SK-N-MC (cell line): ENCODE data around the gene GAPT.
"Not testable (repeated sequence)": the region's sequence is repeated elsewhere in the genome, so short reads cannot be mapped to it uniquely, and the experiment has no call there.

ENCODE experiments used
- DNase-seq: peaks from one replicate; pipeline ENCODE4 v3.0.0-alpha.2; 2011; ENCODE audit warnings: low read depth, low spot score
- H3K27ac ChIP-seq: fragments of 200-600 bp; sonication (generic); 2 replicates; pipeline ENCODE4 v1.5.1; 2016; ENCODE audit warnings: mixed run types
- H3K36me3 ChIP-seq: fragments of 200-600 bp; sonication (generic); 2 replicates; pipeline ENCODE4 v1.6.1; 2017; ENCODE audit warnings: antibody characterized with exemption, low read length, mixed read lengths; ENCODE audit not compliant: insufficient read depth
- H3K4me3 ChIP-seq: fragments of 200-600 bp; sonication (generic); 2 replicates; pipeline ENCODE4 v1.5.1; 2016
- H3K9ac ChIP-seq: fragments of 200-600 bp; sonication (generic); 2 replicates; pipeline ENCODE4 v1.8.0; 2017; ENCODE audit warnings: mixed run types, mixed read lengths; ENCODE audit not compliant: insufficient read length
- H3K9me3 ChIP-seq: fragments of 200-600 bp; sonication (generic); 2 replicates; pipeline ENCODE4 v1.6.1; 2017; ENCODE audit warnings: low read depth, mild to moderate bottlenecking, antibody characterized with exemption, low read length, moderate library complexity, mixed read lengths
- EZH2 ChIP-seq: fragments of 200-600 bp; sonication (generic); IDR thresholded peaks from one replicate; pipeline ENCODE4 v1.6.1; 2017; ENCODE audit warnings: antibody characterized with exemption
- FOXP2 ChIP-seq: optimal IDR thresholded peaks from 2 replicates; pipeline ENCODE3; 2011; ENCODE audit warnings: mild to moderate bottlenecking, moderate library complexity; ENCODE audit not compliant: insufficient read depth; ENCODE audit errors: extremely low read length, control extremely low read depth
- POLR2AphosphoS5 ChIP-seq: IDR thresholded peaks from 2 replicates; pipeline ENCODE4 v1.6.1; 2012; ENCODE audit warnings: mild to moderate bottlenecking, low read depth, low read length, borderline replicate concordance

Gene GAPT

GRCh38 chr5:58505502-58505901 is 14.3 kb downstream of the GAPT start:
- H3K27ac ChIP-seq, result no peak overlapping the region
- no peak for TF ChIP-seq FOXP2
- TF ChIP-seq POLR2AphosphoS5, result no peak
- no peak for TF ChIP-seq EZH2
- no peak overlapping the region for H3K9ac ChIP-seq
- no peaks in the 10 kb centered on the region for H3K9me3 ChIP-seq
- DNase-seq, result no peak
- H3K36me3 ChIP-seq, result no peaks in the 10 kb centered on the region
- no peak overlapping the region for H3K4me3 ChIP-seq

DNA sequence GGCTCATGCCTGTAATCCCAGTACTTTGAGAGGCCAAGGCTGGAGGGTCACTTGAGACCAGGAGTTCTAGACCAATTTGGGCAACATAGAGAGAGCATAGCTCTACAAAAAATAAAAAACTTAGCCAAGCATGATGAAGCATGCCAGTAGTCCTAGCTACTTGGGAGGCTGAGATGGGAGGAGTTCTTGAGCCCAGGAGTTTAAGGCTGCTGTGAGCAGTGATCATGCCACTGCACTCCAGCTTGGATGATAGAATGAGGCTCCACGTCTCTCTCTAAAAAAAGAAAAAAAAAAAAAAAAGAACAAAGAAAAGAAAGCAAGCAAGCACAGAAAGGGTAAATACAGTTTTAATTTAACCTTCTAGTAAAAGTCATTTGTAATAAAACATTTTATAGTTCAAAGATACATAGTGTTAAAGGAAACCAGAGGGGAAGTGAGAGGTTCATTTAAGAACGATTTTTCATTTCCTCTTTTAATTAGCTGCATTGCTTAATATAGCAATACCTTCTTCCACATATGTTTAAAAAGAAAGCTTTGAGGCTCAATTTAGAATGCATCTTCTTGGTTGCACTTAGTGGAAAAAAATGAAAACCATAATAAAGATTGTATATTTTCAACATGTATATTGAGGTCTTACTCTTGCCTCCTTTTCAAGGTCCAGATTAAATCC is 14.9 kb downstream of the GAPT start:
- no peaks in the 10 kb centered on the region for H3K9me3 ChIP-seq
- H3K4me3 ChIP-seq, result no peak overlapping the region
- TF ChIP-seq FOXP2 (no peak), EZH2 (no peak), POLR2AphosphoS5 (no peak)
- H3K27ac ChIP-seq, result no peak overlapping the region
- no peak overlapping the region for H3K9ac ChIP-seq
- DNase-seq, result no peak
- no peaks in the 10 kb centered on the region for H3K36me3 ChIP-seq

DNA sequence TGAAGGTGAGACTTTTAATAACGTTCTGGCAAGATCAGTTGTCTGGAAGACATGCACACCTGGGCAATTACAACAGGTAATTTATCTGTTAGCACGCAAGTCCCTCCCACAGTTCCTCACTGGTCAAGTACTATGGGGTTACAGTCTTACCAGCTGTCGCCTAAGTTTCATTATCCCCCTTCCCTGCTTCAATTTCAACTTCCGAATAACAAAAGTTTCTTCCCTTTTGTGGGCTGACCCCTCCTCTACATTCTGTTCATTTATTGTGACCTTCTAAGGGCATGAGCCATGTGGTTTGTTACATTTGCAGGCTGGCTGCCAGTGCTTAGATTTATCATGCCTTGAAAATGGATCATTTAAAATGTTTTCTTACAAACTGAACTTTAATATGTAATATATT is 16.5 kb downstream of the GAPT start:
- Histone ChIP-seq H3K9me3 (no peaks in the 10 kb centered on the region), H3K4me3 (no peak overlapping the region), H3K36me3 (no peaks in the 10 kb centered on the region), H3K27ac (no peak overlapping the region), H3K9ac (no peak overlapping the region)
- TF ChIP-seq EZH2, result no peak
- no peak for DNase-seq

DNA sequence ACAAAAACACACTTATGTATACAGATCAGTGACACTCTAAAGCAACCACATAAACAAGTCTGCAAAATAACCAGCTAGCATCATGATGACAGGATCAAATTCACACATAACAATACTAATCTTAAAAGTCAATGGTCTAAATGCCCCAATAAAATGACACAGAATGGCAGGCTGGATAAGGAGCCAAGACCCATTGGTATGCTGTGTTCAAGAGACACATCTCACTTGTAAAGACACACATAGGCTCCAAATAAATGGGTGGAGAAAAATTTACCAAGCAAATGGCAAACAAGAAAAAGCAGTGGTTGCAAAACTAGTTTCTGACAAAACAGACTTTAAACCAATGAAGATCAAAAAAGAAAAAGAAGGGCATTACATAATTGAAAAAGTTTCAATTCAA is 26.0 kb downstream of the GAPT start:
- H3K27ac ChIP-seq, result no peak overlapping the region
- no peak for DNase-seq
- H3K4me3 ChIP-seq, result no peak overlapping the region
- H3K36me3 ChIP-seq, result no peaks in the 10 kb centered on the region
- TF ChIP-seq EZH2, result no peak
- TF ChIP-seq FOXP2, result no peak
- no peak for TF ChIP-seq POLR2AphosphoS5
- no peak overlapping the region for H3K9ac ChIP-seq
- H3K9me3 ChIP-seq, result no peaks in the 10 kb centered on the region

- no peaks in the 10 kb centered on the region for H3K36me3 ChIP-seq
- H3K9ac ChIP-seq, result no peak overlapping the region
- H3K4me3 ChIP-seq, result no peak overlapping the region
- TF ChIP-seq EZH2, result no peak
- no peak for TF ChIP-seq FOXP2
- TF ChIP-seq POLR2AphosphoS5, result no peak
- no peaks in the 10 kb centered on the region for H3K9me3 ChIP-seq
- DNase-seq, result no peak
- H3K27ac ChIP-seq, result no peak overlapping the region
Measured at GRCh38 chr5:58523956-58524355, 32.7 kb downstream of the GAPT start.

DNA sequence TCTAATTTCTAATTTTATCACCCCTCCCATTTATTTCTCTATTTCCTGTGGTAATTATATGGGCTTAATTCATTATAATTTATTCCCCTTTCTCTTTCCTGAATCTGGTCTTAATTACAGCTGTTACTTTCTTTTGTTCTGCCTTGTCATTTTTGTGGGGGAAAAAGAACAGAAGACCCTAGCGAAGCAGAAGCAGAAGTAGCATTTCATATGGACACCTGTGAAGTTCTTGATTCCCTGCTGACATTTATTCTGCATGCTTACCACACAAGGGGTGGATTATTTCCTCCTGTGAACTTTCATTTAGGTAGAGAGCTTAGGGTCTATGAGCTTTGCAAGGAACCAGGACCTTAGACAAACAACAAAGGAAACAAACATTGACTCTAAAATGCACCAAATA is 33.3 kb downstream of the GAPT start:
- DNase-seq, result no peak
- no peaks in the 10 kb centered on the region for H3K36me3 ChIP-seq
- no peaks in the 10 kb centered on the region for H3K9me3 ChIP-seq
- no peak overlapping the region for H3K4me3 ChIP-seq
- TF ChIP-seq POLR2AphosphoS5, result no peak
- no peak for TF ChIP-seq FOXP2
- no peak for TF ChIP-seq EZH2
- no peak overlapping the region for H3K9ac ChIP-seq
- H3K27ac ChIP-seq, result no peak overlapping the region

- H3K36me3 ChIP-seq, result no peaks in the 10 kb centered on the region
- H3K4me3 ChIP-seq, result no peak overlapping the region
- TF ChIP-seq POLR2AphosphoS5 (no peak), EZH2 (no peak), FOXP2 (no peak)
- no peak overlapping the region for H3K9ac ChIP-seq
- DNase-seq, result no peak
- no peaks in the 10 kb centered on the region for H3K9me3 ChIP-seq
- H3K27ac ChIP-seq, result no peak overlapping the region
Measured at GRCh38 chr5:58530942-58531490, 39.8 kb downstream of the GAPT start.

DNA sequence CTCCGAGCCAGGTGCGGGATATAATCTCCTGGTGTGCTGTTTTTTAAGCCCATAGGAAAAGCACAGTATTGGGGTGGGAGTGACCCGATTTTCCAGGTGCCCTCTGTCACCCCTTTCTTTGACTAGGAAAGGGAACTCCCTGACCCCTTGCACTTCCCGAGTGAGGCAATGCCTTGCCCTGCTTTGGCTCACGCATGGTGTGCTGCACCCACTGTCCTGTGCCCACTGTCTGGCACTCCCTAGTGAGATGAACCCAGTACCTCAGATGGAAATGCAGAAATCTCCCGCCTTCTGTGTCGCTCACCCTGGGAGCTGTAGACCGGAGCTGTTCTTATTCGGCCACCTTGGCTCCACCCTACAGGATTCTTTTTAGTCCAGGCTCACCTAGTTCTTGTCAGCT is 50.7 kb downstream of the GAPT start:
- H3K9ac ChIP-seq, H3K4me3 ChIP-seq, H3K9me3 ChIP-seq, DNase-seq, H3K27ac ChIP-seq, H3K36me3 ChIP-seq: not testable (repeated sequence)

- H3K9ac ChIP-seq, result no peak overlapping the region
- no peak overlapping the region for H3K4me3 ChIP-seq
- no peak for DNase-seq
- no peaks in the 10 kb centered on the region for H3K9me3 ChIP-seq
- no peak overlapping the region for H3K27ac ChIP-seq
- H3K36me3 ChIP-seq, result no peaks in the 10 kb centered on the region
- TF ChIP-seq POLR2AphosphoS5, result no peak
- no peak for TF ChIP-seq FOXP2
- TF ChIP-seq EZH2, result no peak
Measured at GRCh38 chr5:58542709-58543108, 51.5 kb downstream of the GAPT start.
